ENCODE results near the gene KDM8.

Gene KDM8

DNA sequence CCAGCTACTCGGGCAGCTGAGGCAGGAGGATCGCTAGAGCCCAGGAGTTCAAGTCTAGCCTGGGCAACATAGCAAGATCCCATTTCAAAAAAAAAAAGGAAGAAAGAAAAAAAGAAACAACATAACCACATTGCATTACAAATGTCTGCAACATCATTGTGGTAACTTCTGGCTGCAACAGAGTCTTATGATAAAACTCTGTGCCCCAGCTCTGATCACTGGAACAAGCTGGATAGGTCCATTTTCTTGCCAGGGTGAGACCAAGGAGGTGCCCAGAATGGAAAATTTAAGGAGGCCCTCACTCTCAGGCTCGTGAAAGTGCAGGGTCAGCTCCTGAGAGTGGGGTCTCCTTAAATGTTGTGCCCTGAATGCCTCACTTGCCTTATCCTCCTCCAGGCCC is 37.8 kb upstream of the KDM8 start:
- TF ChIP-seq POLR2AphosphoS5 (IDR thresholded peaks at IDR 0.05; ENCODE audit: low read depth, low read length) (no peak), SIN3A (IDR thresholded peaks at IDR 0.05; ENCODE audit: borderline replicate concordance, insufficient read depth, low read length) (no peak), FOXP2 (optimal IDR thresholded peaks at IDR 0.05; ENCODE audit: borderline replicate concordance, extremely low read depth, extremely low read length, insufficient read depth) (no peak), TAF1 (IDR thresholded peaks at IDR 0.05; ENCODE audit: borderline replicate concordance, insufficient read depth, low read length) (no peak)
- TF ChIP-seq, protein P1, sequence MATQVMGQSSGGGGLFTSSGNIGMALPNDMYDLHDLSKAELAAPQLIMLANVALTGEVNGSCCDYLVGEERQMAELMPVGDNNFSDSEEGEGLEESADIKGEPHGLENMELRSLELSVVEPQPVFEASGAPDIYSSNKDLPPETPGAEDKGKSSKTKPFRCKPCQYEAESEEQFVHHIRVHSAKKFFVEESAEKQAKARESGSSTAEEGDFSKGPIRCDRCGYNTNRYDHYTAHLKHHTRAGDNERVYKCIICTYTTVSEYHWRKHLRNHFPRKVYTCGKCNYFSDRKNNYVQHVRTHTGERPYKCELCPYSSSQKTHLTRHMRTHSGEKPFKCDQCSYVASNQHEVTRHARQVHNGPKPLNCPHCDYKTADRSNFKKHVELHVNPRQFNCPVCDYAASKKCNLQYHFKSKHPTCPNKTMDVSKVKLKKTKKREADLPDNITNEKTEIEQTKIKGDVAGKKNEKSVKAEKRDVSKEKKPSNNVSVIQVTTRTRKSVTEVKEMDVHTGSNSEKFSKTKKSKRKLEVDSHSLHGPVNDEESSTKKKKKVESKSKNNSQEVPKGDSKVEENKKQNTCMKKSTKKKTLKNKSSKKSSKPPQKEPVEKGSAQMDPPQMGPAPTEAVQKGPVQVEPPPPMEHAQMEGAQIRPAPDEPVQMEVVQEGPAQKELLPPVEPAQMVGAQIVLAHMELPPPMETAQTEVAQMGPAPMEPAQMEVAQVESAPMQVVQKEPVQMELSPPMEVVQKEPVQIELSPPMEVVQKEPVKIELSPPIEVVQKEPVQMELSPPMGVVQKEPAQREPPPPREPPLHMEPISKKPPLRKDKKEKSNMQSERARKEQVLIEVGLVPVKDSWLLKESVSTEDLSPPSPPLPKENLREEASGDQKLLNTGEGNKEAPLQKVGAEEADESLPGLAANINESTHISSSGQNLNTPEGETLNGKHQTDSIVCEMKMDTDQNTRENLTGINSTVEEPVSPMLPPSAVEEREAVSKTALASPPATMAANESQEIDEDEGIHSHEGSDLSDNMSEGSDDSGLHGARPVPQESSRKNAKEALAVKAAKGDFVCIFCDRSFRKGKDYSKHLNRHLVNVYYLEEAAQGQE (IDR thresholded peaks at IDR 0.05; ENCODE audit: insufficient read depth in 1 of 2, low read depth in 2 of 2, low read length in 2 of 2) = no peak

DNA sequence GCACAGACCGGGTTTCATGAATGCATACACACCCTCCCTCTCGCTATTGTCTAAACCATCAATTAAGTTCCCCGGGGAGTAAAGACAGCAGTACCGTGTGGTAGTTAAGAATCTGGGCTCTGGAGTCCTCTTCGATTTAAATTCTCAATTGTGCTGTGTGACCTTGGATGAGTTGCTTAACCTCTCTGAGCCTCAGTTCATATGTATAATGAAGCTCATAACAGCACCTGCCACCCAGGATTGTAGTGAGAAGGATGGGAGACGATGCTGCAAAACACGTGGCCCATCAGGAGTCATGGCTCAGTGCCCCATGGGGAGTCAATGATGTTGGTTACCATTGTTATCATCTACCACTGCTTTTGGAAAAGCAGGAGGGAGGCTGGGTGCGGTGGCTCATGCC is 34.5 kb upstream of the KDM8 start:
- TF ChIP-seq SIN3A (IDR thresholded peaks at IDR 0.05; ENCODE audit: borderline replicate concordance, insufficient read depth, low read length) (no peak), TAF1 (IDR thresholded peaks at IDR 0.05; ENCODE audit: borderline replicate concordance, insufficient read depth, low read length) (no peak), POLR2AphosphoS5 (IDR thresholded peaks at IDR 0.05; ENCODE audit: low read depth, low read length) (no peak), FOXP2 (optimal IDR thresholded peaks at IDR 0.05; ENCODE audit: borderline replicate concordance, extremely low read depth, extremely low read length, insufficient read depth) (no peak)
- TF ChIP-seq, protein P1 (IDR thresholded peaks at IDR 0.05; ENCODE audit: insufficient read depth in 1 of 2, low read depth in 2 of 2, low read length in 2 of 2) = no peak

DNA sequence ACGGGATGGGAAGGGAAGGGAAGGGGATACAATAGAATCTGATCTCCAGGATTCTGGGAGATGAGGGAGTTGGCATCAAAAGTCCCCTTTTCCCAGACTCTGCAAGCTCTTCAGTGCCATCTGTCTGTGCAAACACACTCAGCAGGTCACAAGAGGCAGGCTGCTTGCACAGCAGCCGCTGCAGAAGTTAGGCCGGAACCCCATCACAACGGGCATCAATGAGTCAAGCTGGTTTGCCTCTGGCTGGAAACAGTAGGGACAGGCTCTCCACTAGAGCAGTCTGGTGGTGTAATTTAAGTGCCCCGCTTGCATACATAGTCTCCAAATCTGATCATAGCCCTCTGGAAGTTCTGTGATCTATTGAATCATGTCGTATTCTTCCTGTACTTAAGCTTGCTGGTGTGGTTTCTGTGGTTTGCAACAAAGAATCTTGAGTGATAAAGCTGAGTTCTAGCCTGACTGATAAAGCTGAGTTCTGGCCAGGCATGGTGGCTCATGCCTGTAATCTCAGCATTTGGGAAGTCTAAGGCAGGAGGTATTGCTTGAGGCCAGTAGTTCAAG is 33.7 kb upstream of the KDM8 start:
- TF ChIP-seq SIN3A (IDR thresholded peaks at IDR 0.05; ENCODE audit: borderline replicate concordance, insufficient read depth, low read length) (no peak), FOXP2 (optimal IDR thresholded peaks at IDR 0.05; ENCODE audit: borderline replicate concordance, extremely low read depth, extremely low read length, insufficient read depth) (no peak), TAF1 (IDR thresholded peaks at IDR 0.05; ENCODE audit: borderline replicate concordance, insufficient read depth, low read length) (no peak)
- TF ChIP-seq, protein P1 (IDR thresholded peaks at IDR 0.05; ENCODE audit: insufficient read depth in 1 of 2, low read depth in 2 of 2, low read length in 2 of 2) = no peak

DNA sequence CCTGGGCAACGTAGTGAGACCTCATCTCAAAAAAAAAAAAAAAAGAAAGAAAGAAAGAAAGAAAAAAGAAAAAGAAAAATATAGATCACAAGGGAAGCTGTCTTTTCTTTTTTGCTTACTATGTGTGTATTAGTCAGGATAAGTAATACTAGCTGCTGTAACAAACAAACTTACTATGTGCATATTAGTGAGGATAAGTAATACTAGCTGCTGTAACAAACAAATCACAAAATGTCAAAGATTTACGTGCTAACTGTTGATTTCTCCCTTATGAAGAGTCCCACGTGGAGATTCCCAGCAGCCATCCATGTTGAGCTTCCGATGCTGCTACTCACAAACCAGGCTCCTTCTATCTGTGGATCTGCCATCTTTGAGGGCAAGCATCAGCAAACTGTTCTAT is 31.7 kb upstream of the KDM8 start:
- TF ChIP-seq FOXP2 (optimal IDR thresholded peaks at IDR 0.05; ENCODE audit: borderline replicate concordance, extremely low read depth, extremely low read length, insufficient read depth) = no peak
- no peak for TF ChIP-seq POLR2AphosphoS5 (IDR thresholded peaks at IDR 0.05; ENCODE audit: low read depth, low read length)
- TF ChIP-seq, protein P1 (IDR thresholded peaks at IDR 0.05; ENCODE audit: insufficient read depth in 1 of 2, low read depth in 2 of 2, low read length in 2 of 2) = no peak
- TF ChIP-seq TAF1 (IDR thresholded peaks at IDR 0.05; ENCODE audit: borderline replicate concordance, insufficient read depth, low read length) = no peak
- no peak for TF ChIP-seq SIN3A (IDR thresholded peaks at IDR 0.05; ENCODE audit: borderline replicate concordance, insufficient read depth, low read length)

DNA sequence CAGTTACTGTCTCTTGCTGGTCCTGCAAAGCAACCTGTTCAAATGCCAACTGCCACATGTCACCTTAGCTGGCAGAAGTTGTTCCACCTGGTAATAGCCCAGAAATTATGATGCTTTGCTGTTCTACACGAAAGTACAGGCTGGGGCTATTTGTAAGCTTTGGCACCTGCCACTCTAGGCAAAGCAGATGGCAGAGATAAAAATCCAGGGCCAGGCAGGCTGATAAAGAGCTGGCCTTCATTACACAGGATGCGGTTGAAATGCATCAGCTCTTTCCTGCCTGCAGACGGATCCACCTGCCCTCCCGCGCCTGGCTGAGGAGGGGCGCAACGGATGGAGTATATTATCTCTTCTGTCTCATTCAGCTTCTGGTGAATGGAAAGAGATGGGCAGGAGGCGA is 29.3 kb upstream of the KDM8 start:
- no peak for TF ChIP-seq POLR2AphosphoS5 (IDR thresholded peaks at IDR 0.05; ENCODE audit: low read depth, low read length)
- TF ChIP-seq TAF1 (IDR thresholded peaks at IDR 0.05; ENCODE audit: borderline replicate concordance, insufficient read depth, low read length) = no peak
- TF ChIP-seq SIN3A (IDR thresholded peaks at IDR 0.05; ENCODE audit: borderline replicate concordance, insufficient read depth, low read length) = no peak
- TF ChIP-seq, protein P1 (IDR thresholded peaks at IDR 0.05; ENCODE audit: insufficient read depth in 1 of 2, low read depth in 2 of 2, low read length in 2 of 2) = no peak
- no peak for TF ChIP-seq FOXP2 (optimal IDR thresholded peaks at IDR 0.05; ENCODE audit: borderline replicate concordance, extremely low read depth, extremely low read length, insufficient read depth)
